Left renal pelvis (tissue), 4 donors: ENCODE data around the gene MACROH2A1. TPM values are rescaled to one million over a fixed set of nuclear protein-coding genes. Genes with fewer than 3 reads are reported as not detected.

Experiments used
- DNase-seq, 4 donors: peaks; one replicate each; pipeline ENCODE4 v3.0.0-alpha.2; 2013; ENCODE audit warnings: low read depth in 4 of 4, low spot score in 3 of 4
- polyA plus RNA-seq, 4 donors: library from polyadenylated mRNA; unstranded; fragments of 120-200 nt; gene quantifications; one replicate each; pipeline ENCODE4 v1.2.1, GENCODE V29; 2013; ENCODE audit not compliant: insufficient read length in 4 of 4

The MACROH2A1 gene
- polyA plus RNA-seq, 4 donors: 140 to 243 (median 214) TPM

GRCh38 chr5:135296900-135297816 lies 101.9 kb downstream of the MACROH2A1 start:
- no peak for DNase-seq

- no peak for DNase-seq
These were observed 103.2 kb downstream of the MACROH2A1 start for GRCh38 chr5:135295852-135296251.

- DNase-seq: no peak
These were observed 104.2 kb downstream of the MACROH2A1 start for GRCh38 chr5:135294793-135295192.

- DNase-seq: no peak
These were observed 109.4 kb downstream of the MACROH2A1 start for GRCh38 chr5:135289651-135290050.

- DNase-seq: no peak
These were observed 111.5 kb downstream of the MACROH2A1 start for GRCh38 chr5:135287551-135287950.

Other genes with a start within 250 kb of the MACROH2A1 start
- under 1 TPM in 1 of 4 donors, not detected in 3; 0.11 TPM for gene DCANP1, start 48.1 kb upstream of the MACROH2A1 start, polyA plus RNA-seq
- gene TIFAB, start 53.1 kb upstream of the MACROH2A1 start, polyA plus RNA-seq: under 1 TPM; 0.10 to 0.18 (median 0.15) TPM
- not detected for gene NEUROG1, start 136.7 kb upstream of the MACROH2A1 start, polyA plus RNA-seq
- gene CXCL14, start 179.8 kb upstream of the MACROH2A1 start, polyA plus RNA-seq: 10 to 100 TPM in 3 of 4 donors, 1 to 10 TPM in 1; 1.7 to 48.1 (median 23.1) TPM